RKO (cell line): ENCODE data around the gene AMACR.
"Not testable (repeated sequence)": the region's sequence is repeated elsewhere in the genome, so short reads cannot be mapped to it uniquely, and the experiment has no call there.

ENCODE experiments used
- DNase-seq: peaks from one replicate; pipeline ENCODE4 v3.0.0-alpha.2; 2016; ENCODE audit warnings: low spot score

AMACR gene

DNA sequence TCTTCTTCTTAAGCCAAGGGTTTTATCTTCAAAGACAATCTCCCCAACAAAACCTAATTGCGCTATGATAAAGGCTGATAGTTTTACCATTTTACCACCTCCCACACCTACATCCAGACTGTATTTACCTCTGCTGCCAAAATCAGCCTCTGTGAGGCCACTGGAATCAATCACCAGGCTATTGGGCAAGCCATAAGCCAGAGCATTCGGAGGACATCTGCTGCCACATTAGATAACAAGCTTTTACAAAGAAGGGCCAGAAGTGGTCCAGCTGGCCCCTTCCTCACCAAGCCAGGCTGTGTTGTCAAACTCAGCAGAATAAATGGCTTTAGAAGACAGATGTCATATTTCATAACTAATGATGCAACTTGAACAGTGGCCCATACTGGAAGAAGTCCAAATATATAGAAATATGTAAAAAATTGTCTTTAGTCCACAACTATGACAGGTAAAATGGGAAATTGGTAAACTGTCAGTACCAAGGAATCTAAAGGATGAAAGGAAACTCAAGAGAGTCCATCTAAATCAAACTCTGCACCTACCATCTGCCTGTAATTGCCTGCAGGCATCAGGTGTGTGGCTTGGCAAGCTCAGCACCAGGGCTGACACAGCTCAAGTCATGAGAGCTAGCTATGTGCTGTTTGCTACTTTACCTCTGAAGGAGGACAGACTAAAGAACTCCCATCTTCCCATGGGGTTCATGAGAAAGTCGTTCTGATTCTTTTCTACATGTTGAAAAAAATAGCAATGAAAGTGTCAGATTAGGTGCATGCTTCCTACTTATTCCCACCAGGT lies 39.4 kb downstream of the AMACR start:
- DNase-seq = no peak

DNA sequence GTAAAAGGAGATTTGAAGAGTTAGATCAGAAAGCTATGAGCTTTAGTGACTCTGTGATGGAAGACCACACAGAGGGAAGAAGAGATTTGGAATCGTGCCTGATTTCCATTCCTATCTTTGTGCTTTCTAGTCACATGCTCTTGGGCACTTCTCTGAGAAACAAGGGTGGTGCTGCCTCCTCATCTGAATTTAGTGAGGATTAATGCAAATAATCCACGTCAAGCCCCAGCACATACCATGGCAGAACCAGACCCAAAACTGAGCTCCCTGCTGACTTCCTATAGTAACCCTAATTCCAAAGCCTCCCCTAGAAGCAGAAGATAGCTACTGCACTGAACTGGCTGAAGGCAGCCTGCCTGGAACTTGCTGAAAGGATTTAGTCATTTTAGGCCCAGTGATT lies 41.0 kb downstream of the AMACR start:
- no peak for DNase-seq

DNA sequence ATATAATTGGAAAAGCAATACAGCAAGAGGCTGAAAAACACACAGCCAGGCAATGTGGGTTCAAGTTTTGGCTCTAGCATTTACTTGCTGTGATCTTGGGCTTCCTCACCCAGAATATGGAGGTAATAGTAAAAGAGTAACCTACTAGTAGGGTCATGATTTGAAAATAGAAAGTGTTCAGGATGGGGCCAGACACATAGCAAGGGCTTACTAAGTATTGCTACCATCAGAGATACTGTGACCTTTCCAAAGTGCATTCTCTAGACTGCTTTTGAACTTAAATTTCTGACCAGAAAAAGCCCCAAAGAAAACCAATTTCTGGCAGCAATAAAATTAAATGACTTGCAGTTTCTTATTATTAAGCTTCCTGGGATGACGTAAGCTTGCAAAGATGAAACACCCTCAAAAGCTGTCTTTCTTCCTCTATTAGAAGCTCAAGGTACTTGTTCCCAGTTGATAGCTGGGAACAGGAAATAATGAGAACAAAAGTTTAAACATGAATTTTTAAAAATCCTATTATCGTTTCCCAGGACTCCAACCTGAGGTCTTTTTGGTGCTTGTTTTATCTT lies 43.6 kb downstream of the AMACR start:
- DNase-seq = no peak

DNA sequence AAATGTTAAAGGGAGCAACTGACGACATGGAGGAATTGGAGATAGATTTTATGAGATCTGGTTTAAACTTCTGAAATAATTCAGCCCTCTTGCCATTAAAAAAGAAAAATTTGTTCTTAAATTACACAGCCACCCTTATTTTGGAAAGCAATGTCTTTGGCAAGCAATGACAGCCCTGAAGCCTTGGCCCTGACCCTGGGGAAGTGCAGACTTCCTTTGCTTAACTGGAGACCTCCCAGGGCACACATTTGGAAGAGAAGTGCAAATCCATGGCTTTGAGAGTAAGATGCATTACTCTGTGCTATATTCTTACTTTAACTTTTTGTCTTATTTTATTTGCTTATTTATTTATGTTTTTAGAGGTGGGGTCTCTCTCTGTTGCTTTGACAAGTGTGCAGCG lies 49.7 kb downstream of the AMACR start:
- no peak for DNase-seq

DNA sequence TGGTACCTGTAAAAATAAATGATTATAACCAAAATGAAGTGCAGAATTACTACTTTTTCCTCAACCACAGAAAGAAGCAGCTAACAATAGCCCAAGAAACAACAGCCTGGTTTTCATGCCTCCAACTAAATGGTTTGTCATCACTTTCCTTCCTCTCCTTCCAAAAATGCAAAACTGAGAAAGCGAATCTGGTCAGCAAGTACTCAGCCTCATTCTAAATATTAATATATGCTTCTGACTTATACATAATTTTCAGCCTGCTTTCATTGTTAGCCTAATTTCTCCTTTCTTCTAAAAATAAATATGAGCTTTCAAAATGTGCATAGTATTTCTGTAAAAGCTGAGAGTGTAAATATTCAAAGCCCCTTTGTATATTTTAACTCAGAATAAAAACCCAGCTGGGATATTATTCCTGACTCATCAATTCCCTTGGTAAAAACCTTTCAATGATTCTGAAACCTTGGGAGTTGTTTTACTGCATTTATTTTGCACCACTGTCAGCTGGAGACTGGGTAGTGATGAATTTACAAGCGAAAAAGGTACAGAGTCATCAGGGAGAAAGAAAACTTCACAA lies 50.2 kb downstream of the AMACR start:
- DNase-seq = no peak

DNA sequence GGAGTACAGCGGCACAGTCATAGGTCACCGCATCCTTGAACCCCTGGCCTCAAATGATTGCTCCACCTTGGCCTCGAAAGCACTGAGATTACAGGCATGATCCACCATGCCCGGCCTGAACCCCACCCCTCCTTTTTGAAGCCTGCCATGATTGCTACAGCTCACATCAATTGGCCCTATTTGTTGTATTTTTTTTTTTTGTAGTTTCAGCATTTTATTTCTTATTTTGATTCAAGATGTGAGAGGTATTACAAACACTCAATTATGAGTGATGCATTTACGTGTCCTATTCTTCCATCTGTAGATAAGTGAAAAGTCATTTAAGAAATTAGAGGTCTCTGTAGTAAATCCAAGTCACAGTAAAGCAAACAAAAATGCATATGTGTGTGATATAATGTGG lies 55.7 kb downstream of the AMACR start:
- not testable (repeated sequence) for DNase-seq

DNA sequence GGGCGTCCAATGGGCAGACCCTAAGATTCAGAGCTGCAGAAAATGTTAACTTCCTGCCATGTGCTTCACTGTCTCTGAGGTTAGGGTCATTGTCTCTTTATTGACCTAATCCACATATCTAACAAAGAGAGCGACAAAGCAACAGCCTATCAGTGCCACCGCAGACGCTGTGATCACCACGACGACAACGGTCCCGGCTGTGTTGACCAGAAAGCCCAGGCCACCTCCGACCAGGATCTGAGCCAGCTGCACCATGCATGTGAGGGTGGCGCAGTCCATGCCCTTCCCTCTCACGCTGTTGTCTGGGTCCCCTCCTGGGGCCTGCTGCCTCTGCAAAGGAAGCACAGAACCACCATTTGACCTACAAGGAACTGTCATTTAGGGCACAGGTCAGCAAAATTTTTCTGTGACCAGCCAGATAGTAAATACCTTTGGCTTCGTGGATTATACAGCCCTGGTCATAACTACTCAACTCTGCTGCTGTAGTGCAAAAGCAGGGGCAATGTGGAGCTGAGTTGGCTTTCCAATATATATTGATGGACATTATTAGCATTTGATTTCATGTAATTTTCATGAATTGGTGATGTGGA lies 63.2 kb downstream of the AMACR start:
- no peak for DNase-seq

DNA sequence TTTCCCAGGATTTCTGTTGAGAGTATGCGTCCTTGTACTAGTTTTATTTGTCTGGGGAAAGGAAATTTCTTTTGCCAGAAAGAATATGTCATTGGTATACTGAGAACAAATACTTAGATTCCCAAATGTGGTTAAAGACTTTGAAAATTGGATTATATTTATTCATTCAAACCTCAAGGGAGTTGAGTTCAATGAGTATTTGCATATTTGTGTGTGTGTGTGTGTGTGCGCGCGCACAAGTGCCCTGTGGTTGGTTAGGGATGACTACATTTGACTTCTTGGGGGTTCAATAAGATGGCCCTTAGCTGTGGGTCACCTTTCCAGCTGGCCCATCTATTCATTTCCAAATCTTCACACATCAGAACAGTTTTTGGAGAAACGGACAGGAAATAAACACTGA lies 66.8 kb downstream of the AMACR start:
- DNase-seq = no peak

DNA sequence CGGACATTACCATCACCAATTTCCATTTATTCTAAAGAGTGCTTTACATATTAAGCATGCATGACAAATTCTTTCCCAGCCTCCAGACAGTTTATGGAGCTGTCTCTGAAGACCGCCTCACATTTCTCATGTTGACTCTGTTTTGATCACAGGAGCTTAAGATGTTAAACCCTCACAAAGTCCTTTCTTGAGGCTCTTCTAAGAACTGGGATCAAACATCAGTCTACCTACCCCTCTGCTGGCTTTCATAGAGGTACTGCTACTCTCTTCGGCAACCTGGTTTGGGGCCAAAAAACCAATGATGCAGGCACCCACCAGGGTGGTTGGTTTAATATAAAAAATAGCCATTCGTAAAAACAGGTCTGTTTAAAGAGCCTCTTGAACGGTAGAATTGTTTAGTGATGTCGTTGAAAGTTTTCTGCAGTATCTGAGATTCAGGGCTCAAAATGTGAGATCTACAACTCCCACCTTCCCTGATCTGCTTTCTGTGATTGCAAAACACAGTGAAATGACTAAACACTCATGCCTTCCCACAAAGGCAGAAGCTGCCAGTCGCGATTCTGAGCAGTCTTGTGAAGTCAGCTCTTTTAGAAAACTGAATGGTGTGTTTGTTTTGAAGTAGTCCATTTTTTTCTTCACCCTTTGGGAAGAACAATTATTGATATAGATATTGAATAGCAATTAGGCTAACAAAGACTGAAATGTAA lies 68.1 kb downstream of the AMACR start:
- DNase-seq = no peak

DNA sequence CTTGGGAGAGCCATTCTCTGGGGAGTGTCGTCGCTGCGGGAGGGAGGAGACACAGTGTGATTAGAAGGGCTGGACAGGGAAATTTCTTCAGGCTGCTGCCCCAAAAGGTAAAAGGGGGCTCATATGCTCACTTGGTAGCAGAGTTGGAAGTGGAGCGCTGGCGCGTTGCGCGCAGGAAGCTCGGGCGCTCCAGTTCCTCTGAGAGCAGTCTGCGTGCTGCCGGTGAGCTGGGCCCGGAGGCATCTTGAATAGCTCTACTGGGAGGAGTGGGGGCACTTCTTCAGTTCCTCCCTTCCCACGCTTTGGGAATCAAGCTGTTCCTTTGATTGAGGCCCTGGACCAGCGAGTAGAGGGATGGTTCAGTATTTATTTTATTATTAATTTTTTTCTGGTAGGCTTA lies 69.0 kb downstream of the AMACR start:
- no peak for DNase-seq

DNA sequence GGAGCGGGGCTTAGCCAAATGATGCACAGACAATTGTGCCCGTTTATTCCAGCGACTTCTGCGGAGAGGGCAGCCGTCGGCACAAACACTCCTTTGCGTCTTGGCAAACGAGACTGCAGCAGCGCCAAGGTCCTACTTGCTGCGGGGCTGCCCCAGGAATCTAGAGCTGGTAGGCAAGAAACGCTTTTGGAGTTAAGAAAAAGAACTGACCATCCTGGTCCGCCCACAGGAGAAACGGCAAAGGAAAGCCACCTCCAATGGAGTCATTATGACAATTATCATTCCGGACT lies 69.4 kb downstream of the AMACR start:
- no peak for DNase-seq

DNA sequence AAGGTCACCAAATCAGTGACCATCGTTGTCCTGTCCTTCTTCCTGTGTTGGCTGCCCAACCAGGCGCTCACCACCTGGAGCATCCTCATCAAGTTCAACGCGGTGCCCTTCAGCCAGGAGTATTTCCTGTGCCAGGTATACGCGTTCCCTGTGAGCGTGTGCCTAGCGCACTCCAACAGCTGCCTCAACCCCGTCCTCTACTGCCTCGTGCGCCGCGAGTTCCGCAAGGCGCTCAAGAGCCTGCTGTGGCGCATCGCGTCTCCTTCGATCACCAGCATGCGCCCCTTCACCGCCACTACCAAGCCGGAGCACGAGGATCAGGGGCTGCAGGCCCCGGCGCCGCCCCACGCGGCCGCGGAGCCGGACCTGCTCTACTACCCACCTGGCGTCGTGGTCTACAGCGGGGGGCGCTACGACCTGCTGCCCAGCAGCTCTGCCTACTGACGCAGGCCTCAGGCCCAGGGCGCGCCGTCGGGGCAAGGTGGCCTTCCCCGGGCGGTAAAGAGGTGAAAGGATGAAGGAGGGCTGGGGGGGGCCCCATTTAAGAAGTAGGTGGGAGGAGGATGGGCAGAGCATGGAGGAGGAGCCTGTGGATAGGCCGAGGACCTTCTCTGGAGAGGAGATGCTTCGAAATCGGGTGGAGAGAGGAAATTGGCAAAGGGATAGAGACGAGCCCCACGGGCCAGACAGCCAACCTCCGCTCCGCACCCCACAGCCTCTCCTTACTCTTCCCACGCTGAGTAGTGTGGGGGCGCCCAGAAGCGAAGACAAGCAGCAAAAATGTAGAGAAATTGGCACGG lies 69.9 kb downstream of the AMACR start:
- DNase-seq = no peak

DNA sequence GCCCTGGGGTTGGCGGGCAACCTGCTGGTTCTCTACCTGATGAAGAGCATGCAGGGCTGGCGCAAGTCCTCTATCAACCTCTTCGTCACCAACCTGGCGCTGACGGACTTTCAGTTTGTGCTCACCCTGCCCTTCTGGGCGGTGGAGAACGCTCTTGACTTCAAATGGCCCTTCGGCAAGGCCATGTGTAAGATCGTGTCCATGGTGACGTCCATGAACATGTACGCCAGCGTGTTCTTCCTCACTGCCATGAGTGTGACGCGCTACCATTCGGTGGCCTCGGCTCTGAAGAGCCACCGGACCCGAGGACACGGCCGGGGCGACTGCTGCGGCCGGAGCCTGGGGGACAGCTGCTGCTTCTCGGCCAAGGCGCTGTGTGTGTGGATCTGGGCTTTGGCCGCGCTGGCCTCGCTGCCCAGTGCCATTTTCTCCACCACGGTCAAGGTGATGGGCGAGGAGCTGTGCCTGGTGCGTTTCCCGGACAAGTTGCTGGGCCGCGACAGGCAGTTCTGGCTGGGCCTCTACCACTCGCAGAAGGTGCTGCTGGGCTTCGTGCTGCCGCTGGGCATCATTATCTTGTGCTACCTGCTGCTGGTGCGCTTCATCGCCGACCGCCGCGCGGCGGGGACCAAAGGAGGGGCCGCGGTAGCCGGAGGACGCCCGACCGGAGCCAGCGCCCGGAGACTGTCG lies 70.7 kb downstream of the AMACR start:
- DNase-seq = no peak

DNA sequence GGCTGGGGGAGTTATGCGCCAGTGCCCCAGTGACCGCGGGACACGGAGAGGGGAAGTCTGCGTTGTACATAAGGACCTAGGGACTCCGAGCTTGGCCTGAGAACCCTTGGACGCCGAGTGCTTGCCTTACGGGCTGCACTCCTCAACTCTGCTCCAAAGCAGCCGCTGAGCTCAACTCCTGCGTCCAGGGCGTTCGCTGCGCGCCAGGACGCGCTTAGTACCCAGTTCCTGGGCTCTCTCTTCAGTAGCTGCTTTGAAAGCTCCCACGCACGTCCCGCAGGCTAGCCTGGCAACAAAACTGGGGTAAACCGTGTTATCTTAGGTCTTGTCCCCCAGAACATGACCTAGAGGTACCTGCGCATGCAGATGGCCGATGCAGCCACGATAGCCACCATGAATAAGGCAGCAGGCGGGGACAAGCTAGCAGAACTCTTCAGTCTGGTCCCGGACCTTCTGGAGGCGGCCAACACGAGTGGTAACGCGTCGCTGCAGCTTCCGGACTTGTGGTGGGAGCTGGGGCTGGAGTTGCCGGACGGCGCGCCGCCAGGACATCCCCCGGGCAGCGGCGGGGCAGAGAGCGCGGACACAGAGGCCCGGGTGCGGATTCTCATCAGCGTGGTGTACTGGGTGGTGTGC lies 71.4 kb downstream of the AMACR start, which contains the start of gene RXFP3:
Gene RXFP3, plus strand, starts transcription at position 6 of the 636 bp plus-strand sequence. Its CDS starts 355 bp downstream, at position 361.
- no peak for DNase-seq
